Endothelial cell of umbilical vein (primary cell): ENCODE data around the gene KCNV2. TPM values are rescaled to one million over a fixed set of nuclear protein-coding genes. Genes with fewer than 3 reads are reported as not detected.
"Not testable (repeated sequence)": the region's sequence is repeated elsewhere in the genome, so short reads cannot be mapped to it uniquely, and the experiment has no call there.

ENCODE experiments used
- BruUV-seq: library from RNA; stranded (reverse); fragments of 400-500 nt; replicated peaks from 2 replicates; lab custom pipeline; 2021; lab: Mats Ljungman, UMichigan
- CTCF ChIA-PET: fragments of 300-600, 350-600 bp; sonication (Branson Sonifier 250); formaldehyde crosslinking; loops from one replicate; lab custom pipeline; 2021; ENCODE audit warnings: antibody characterized with exemption, inconsistent platforms; lab: Charles Lee
- POLR2A ChIA-PET: fragments of 300-600, 350-600 bp; sonication (Branson Sonifier 250); formaldehyde crosslinking; loops from one replicate; lab custom pipeline; 2021; ENCODE audit warnings: antibody characterized with exemption, inconsistent platforms; lab: Charles Lee
- DNase-seq: peaks from one replicate; pipeline ENCODE4 v3.0.0-alpha.2; 2011; ENCODE audit warnings: low read depth, low spot score
- FAIRE-seq: peaks from 2 replicates; lab custom pipeline; 2011; peaks lifted over from hg19 to GRCh38; lab: Jason Lieb, UNC
- H2AFZ ChIP-seq: 2 replicates; pipeline ENCODE4 v1.6.0; 2012; ENCODE audit warnings: low read depth, low read length, control low read depth, inconsistent platforms
- H3K27ac ChIP-seq: 2 replicates; pipeline ENCODE4 v1.5.1; 2011; ENCODE audit warnings: low read depth, mild to moderate bottlenecking, control low read depth, low read length, moderate library complexity; ENCODE audit not compliant: insufficient read depth
- H3K27me3 ChIP-seq, 2 experiments: 2 replicates each; pipeline versions ENCODE4 v1.6.0 to v1.6.1; 2011; ENCODE audit warnings: low read length in 2 of 2, mixed read lengths in 1 of 2; ENCODE audit not compliant: control insufficient read depth in 2 of 2, insufficient read depth in 2 of 2
- H3K36me3 ChIP-seq, 2 experiments: 2 replicates in 1 of 2; 3 replicates in 1 of 2; pipeline ENCODE4 v1.5.1; 2011; ENCODE audit warnings: low read length in 2 of 2, mild to moderate bottlenecking in 1 of 2, moderate library complexity in 1 of 2; ENCODE audit not compliant: control insufficient read depth in 2 of 2, insufficient read depth in 2 of 2; ENCODE audit errors: extremely low read depth in 1 of 2
- H3K4me1 ChIP-seq: 3 replicates; pipeline ENCODE4 v1.5.1; 2011; ENCODE audit warnings: mild to moderate bottlenecking, low read length; ENCODE audit not compliant: control insufficient read depth, insufficient read depth; ENCODE audit errors: extremely low read depth
- H3K4me2 ChIP-seq: 2 replicates; pipeline ENCODE4 v1.6.1; 2011; ENCODE audit warnings: low read length, control low read depth, mixed read lengths; ENCODE audit not compliant: insufficient read depth
- H3K4me3 ChIP-seq, 3 experiments: fragments of 200-600 bp in 1 of 3; sonication (generic), shearing (Covaris generic) in 1 of 3; replicated peaks in 1 of 3; 2 replicates each; pipeline ENCODE4 v1.5.1; 2011 to 2016; ENCODE audit warnings: control low read depth in 3 of 3, low read length in 3 of 3, mild to moderate bottlenecking in 2 of 3, inconsistent platforms in 1 of 3, low read depth in 1 of 3, moderate library complexity in 1 of 3; ENCODE audit not compliant: insufficient read depth in 1 of 3
- H3K79me2 ChIP-seq: 2 replicates; pipeline ENCODE4 v1.6.0; 2012; ENCODE audit warnings: low read length, inconsistent platforms; ENCODE audit not compliant: control insufficient read depth, insufficient read depth
- H3K9ac ChIP-seq: replicated peaks from 2 replicates; pipeline ENCODE3; 2011; ENCODE audit warnings: low read length, control low read depth; ENCODE audit not compliant: insufficient read depth; ENCODE audit errors: extremely low read depth
- H3K9me1 ChIP-seq: replicated peaks from 3 replicates; pipeline ENCODE4 v1.6.0; 2011; ENCODE audit warnings: mild to moderate bottlenecking, low read length; ENCODE audit not compliant: control insufficient read depth, insufficient read depth; ENCODE audit errors: extremely low read depth
- H3K9me3 ChIP-seq: replicated peaks from 2 replicates; pipeline ENCODE4 v1.5.1; 2012; ENCODE audit warnings: low read length, inconsistent platforms; ENCODE audit not compliant: control insufficient read depth, insufficient read depth
- H4K20me1 ChIP-seq: replicated peaks from 2 replicates; pipeline ENCODE3; 2011; ENCODE audit warnings: mild to moderate bottlenecking, low read length; ENCODE audit not compliant: control insufficient read depth, insufficient read depth; ENCODE audit errors: extremely low read depth
- CTCF ChIP-seq, 2 donors: IDR thresholded peaks; 1 replicate in 1 of 2; 2 replicates in 1 of 2; pipeline ENCODE4 v1.5.1; 2011; ENCODE audit warnings: low read length in 2 of 2, mild to moderate bottlenecking in 2 of 2, moderate library complexity in 2 of 2, control low read depth in 1 of 2, inconsistent platforms in 1 of 2, low read depth in 1 of 2; ENCODE audit not compliant: insufficient read depth in 1 of 2; ENCODE audit errors: extremely low read depth in 1 of 2
- EZH2 ChIP-seq: IDR thresholded peaks from 2 replicates; pipeline ENCODE4 v1.6.1; 2012; ENCODE audit warnings: borderline replicate concordance, low read depth, mild to moderate bottlenecking, moderate library complexity, low read length, inconsistent platforms; ENCODE audit not compliant: severe bottlenecking
- FOS ChIP-seq: IDR thresholded peaks from 2 replicates; pipeline ENCODE4 v1.6.1; 2011; ENCODE audit warnings: mild to moderate bottlenecking, low read length, moderate library complexity, borderline replicate concordance; ENCODE audit not compliant: insufficient read depth
- GATA2 ChIP-seq: IDR thresholded peaks from 2 replicates; pipeline ENCODE4 v1.7.0; 2011; ENCODE audit warnings: low read depth, mild to moderate bottlenecking, moderate library complexity, mixed read lengths, low read length; ENCODE audit not compliant: insufficient read length, insufficient read depth
- JUN ChIP-seq: IDR thresholded peaks from 2 replicates; pipeline ENCODE4 v1.6.1; 2011; ENCODE audit warnings: borderline replicate concordance, low read depth; ENCODE audit not compliant: insufficient read length, insufficient read depth
- MYC ChIP-seq: IDR thresholded peaks from one replicate; pipeline ENCODE4 v1.6.1; 2011; ENCODE audit warnings: mild to moderate bottlenecking, low read depth, low read length
- POLR2A ChIP-seq: IDR thresholded peaks from 2 replicates; pipeline ENCODE4 v1.6.1; 2012; ENCODE audit warnings: low read depth, mild to moderate bottlenecking, control low read depth, low read length
- POLR2AphosphoS5 ChIP-seq: IDR thresholded peaks from 2 replicates; pipeline ENCODE4 v1.6.1; 2012; ENCODE audit warnings: low read depth, mild to moderate bottlenecking, control low read depth, low read length, moderate library complexity; ENCODE audit not compliant: insufficient read depth
- dilution Hi-C: fragments of 300-500 bp; cut with MboI; formaldehyde crosslinking; loops from one replicate; pipeline ENCODE4 v1.15.0; 2019; ENCODE audit warnings: low sequenced_read_pairs; ENCODE audit not compliant: extremely low pct_ligation_motif_present
- intact Hi-C: fragments of 100-400 bp; cut with micrococcal nuclease; formaldehyde crosslinking; loops from one replicate; pipeline ENCODE4 v1.10.0; 2022
- polyA plus RNA-seq, 4 experiments: library from polyadenylated mRNA; depleted of rRNA in 3 of 4; stranded (reverse) in 3 of 4; unstranded in 1 of 4; fragments of >200 nt; gene quantifications; 2 replicates each; pipeline versions ENCODE4 v1.2.1 to v1.2.3, GENCODE V29; 2011 to 2012; ENCODE audit warnings: missing spikeins in 1 of 4
- total RNA-seq: library from RNA; stranded (reverse); gene quantifications from 2 replicates; pipeline ENCODE4 v1.2.3, GENCODE V29; 2021
- TF ChIP-seq, protein P1 (sequence below): IDR thresholded peaks from 2 replicates; pipeline ENCODE4 v1.6.1; 2011; ENCODE audit not compliant: insufficient read depth, insufficient read length

KCNV2 gene
- total and polyA plus RNA-seq, 2 donors (not counting 3 experiments of a cell fraction or from before 2014, with no cell fraction given): not detected

DNA sequence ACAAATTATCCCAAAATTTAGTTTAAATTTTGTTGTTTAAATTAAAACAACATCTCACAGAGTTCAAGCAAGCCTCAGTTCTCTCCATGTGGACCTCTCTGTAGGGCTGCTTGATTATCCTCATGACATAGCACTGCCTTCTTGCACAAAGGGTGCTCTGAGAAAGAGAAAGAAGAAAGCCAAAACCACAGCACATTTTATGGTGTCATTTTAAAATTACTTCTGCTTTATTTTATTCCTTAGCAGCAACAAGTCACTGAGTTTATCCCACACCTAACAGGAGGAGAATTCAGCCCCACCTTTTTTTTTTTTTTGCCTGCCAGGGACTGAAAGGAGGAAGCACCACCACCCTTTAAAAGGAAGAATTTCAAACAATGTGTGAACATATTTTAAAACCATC lies 12.8 kb upstream of the KCNV2 start:
- H3K9me3 ChIP-seq: no peaks in the 10 kb centered on the region
- H3K4me2 ChIP-seq: no peak overlapping the region
- dilution Hi-C loops (no loop called here), intact Hi-C loops (no loop called here)
- no peaks in the 10 kb centered on the region for H3K36me3 ChIP-seq
- no peaks in the 10 kb centered on the region for H4K20me1 ChIP-seq
- no peaks in the 10 kb centered on the region for H3K79me2 ChIP-seq
- H3K4me1 ChIP-seq: no peaks in the 10 kb centered on the region
- DNase-seq: no peak
- FAIRE-seq: no peak
- no TSS peak for BruUV-seq
- H2AFZ ChIP-seq: no peak overlapping the region
- TF ChIP-seq GATA2 (no peak), CTCF (IDR thresholded peaks at IDR 0.05; ENCODE audit: extremely low read depth in 1 of 2, insufficient read depth in 1 of 2, low read depth in 1 of 2, low read length in 2 of 2) (no peak), EZH2 (no peak), FOS (no peak), JUN (no peak), POLR2A (no peak), POLR2AphosphoS5 (no peak), MYC (no peak)
- TF ChIP-seq, protein P1, sequence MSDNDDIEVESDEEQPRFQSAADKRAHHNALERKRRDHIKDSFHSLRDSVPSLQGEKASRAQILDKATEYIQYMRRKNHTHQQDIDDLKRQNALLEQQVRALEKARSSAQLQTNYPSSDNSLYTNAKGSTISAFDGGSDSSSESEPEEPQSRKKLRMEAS: no peak
- H3K9ac ChIP-seq: no peak overlapping the region
- H3K27me3 ChIP-seq: no peaks in the 10 kb centered on the region
- H3K9me1 ChIP-seq: no peaks in the 10 kb centered on the region
- ChIA-PET POLR2A (no interaction called here), CTCF (no interaction called here)
- H3K27ac ChIP-seq: no peak overlapping the region
- no peak overlapping the region for H3K4me3 ChIP-seq

DNA sequence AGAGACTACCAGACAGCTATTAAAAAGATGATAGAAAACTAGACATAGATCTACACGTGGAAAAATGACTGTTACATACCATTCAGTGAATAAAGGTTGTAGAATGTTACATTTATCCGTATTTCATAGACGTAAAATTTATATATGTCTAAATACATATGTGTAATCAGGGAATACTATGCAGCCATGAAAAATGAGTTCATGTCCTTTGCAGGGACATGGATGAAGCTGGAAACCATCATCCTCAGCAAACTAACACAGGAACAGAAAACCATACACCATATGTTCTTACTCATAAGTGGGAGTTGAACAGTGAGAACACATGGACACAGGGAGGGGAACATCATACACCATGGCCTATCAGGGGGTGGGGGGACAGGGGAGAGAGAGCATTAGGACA lies 10.1 kb upstream of the KCNV2 start:
- POLR2A ChIA-PET, BruUV-seq, CTCF ChIA-PET, H3K79me2 ChIP-seq, H3K4me2 ChIP-seq, dilution Hi-C loops, H4K20me1 ChIP-seq, intact Hi-C loops, FAIRE-seq, H3K9me1 ChIP-seq, H2AFZ ChIP-seq, H3K27ac ChIP-seq, H3K9ac ChIP-seq, DNase-seq, H3K4me3 ChIP-seq, H3K4me1 ChIP-seq, H3K9me3 ChIP-seq, H3K36me3 ChIP-seq, H3K27me3 ChIP-seq: not testable (repeated sequence)
